Measurements from ENCODE around the gene VASH1.
A peak's percentile ranks its signal among the peaks of the same experiment; 100 is the strongest.

Gene VASH1

GRCh38 chr14:76773188-76773885 is 12.1 kb downstream of the VASH1 start:
- DNase-seq (ENCODE audit: low read depth): peak; percentile 34
- TF ChIP-seq, protein P1, sequence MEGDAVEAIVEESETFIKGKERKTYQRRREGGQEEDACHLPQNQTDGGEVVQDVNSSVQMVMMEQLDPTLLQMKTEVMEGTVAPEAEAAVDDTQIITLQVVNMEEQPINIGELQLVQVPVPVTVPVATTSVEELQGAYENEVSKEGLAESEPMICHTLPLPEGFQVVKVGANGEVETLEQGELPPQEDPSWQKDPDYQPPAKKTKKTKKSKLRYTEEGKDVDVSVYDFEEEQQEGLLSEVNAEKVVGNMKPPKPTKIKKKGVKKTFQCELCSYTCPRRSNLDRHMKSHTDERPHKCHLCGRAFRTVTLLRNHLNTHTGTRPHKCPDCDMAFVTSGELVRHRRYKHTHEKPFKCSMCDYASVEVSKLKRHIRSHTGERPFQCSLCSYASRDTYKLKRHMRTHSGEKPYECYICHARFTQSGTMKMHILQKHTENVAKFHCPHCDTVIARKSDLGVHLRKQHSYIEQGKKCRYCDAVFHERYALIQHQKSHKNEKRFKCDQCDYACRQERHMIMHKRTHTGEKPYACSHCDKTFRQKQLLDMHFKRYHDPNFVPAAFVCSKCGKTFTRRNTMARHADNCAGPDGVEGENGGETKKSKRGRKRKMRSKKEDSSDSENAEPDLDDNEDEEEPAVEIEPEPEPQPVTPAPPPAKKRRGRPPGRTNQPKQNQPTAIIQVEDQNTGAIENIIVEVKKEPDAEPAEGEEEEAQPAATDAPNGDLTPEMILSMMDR (conservative IDR thresholded peaks at IDR 0.05; ENCODE audit: low read depth, low read length): peak; percentile 13
- no peak overlapping the region for H3K4me3 ChIP-seq (ENCODE audit: low read length)

DNA sequence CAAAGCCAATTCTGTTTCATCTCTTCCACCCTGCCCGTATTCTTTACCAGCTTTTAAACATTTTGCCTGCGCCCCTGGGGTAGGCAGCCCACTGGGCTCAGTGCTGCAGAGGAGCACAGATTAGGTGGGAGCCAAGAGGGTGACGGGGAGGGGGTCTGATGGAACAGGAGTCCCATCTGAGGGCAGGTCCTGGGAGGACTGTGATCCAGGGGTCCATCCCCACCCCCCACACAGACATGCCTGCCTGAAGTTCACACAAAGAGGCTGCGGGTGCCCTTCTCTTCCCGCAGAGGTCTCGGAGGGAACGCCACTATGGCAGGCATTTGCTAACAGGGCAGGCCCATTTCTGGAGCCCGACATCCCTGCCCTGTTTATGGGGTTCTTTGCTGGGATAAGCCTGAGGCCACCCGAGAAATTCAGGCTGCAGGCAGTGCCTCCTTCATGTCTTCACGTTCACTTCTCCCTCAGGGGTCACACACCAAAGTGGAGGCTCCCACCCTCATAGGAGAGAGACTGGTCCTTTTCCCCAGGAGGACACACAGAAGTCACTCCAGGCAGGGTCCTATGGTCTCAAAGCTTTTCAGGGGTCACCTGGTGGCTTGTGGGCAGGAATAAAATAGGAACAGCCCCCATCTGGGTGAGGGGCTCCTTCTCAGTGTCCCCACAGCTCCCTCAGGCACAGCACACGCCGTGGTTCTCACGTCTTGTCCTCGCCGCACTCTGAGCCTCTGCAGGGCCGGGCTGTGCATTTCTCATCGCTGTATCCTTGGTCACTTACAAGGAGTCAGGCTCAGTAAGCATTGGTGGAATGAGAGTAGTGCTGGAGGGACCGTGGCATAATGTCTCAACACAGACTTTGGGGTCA is 12.9 kb downstream of the VASH1 start:
- no peak for DNase-seq (ENCODE audit: low read depth)
- TF ChIP-seq, protein P1 (conservative IDR thresholded peaks at IDR 0.05; ENCODE audit: low read depth, low read length): no peak
- H3K4me3 ChIP-seq (ENCODE audit: low read length): no peak overlapping the region

DNA sequence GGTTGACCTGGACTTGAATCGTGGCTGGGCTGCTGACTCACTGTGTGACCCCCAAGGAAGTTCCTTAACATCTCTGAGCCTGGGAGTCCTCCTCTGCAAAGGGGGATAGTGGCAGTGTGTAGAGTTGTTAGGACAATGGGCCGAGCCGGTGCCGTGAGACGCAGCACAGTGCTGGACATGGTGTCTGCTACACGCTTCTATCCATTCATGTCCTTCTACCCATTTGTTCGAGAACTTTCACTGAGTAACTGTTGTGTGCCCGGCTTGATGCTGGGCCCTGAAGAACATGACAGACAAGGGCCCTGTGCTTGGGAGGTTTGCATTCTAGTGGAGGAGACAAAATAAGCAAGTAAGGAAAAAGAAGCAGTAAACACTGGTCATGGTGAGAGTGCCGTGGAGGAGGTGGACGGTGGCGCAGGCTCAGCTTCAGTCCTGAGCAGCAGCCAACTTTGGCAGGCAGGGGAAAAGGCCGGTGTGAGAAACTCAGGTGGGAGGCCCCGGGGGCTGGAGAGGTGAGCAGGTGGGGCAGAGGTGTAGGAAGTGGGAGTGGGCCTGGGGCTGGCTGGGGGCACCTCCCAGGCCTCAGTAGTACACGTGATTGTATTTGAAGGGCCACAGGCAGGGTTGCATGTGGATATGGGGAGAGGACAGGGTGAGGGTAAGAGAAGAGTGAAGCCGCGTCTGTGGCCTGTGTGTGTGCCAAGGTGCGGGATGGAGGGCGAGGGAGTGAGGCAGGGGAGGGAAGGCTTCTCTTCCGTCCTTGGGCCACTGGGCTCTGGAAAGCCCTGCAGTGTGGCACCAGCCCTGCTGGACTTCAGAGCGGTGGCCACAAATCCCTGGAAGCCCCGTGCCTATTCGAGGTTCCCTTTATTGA is 13.8 kb downstream of the VASH1 start:
- no peak for DNase-seq (ENCODE audit: low read depth)
- H3K4me3 ChIP-seq (ENCODE audit: low read length): no peak overlapping the region
- TF ChIP-seq, protein P1 (conservative IDR thresholded peaks at IDR 0.05; ENCODE audit: low read depth, low read length): no peak

DNA sequence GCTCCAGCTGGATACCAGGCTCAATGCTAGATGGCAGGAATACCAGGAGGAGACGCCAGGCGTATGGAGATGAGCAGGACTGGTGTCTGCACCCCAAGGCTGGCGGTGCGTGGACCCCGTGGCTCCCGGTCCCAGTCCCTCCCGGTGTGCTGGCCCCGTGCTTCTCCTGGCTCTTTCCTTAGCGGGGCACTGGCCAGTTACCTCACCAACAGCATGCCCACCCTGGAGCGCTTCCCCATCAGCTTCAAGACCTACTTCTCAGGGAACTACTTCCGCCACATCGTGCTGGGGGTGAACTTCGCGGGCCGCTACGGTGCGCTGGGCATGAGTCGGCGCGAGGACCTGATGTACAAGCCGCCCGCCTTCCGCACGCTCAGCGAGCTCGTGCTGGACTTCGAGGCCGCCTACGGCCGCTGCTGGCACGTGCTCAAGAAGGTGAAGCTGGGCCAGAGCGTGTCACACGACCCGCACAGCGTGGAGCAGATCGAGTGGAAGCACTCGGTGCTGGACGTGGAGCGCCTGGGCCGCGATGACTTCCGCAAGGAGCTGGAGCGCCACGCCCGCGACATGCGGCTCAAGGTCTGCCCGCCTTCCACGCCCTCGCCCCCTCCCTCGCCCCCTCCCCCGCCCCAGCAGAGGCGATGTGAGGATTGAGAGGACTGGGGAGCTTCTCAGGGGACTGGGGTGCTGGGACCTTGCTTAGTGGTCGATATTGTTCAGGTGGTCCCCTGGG is 14.6 kb downstream of the VASH1 start:
- H3K4me3 ChIP-seq (ENCODE audit: low read length): no peak overlapping the region
- no peak for DNase-seq (ENCODE audit: low read depth)
- TF ChIP-seq, protein P1 (conservative IDR thresholded peaks at IDR 0.05; ENCODE audit: low read depth, low read length): no peak

DNA sequence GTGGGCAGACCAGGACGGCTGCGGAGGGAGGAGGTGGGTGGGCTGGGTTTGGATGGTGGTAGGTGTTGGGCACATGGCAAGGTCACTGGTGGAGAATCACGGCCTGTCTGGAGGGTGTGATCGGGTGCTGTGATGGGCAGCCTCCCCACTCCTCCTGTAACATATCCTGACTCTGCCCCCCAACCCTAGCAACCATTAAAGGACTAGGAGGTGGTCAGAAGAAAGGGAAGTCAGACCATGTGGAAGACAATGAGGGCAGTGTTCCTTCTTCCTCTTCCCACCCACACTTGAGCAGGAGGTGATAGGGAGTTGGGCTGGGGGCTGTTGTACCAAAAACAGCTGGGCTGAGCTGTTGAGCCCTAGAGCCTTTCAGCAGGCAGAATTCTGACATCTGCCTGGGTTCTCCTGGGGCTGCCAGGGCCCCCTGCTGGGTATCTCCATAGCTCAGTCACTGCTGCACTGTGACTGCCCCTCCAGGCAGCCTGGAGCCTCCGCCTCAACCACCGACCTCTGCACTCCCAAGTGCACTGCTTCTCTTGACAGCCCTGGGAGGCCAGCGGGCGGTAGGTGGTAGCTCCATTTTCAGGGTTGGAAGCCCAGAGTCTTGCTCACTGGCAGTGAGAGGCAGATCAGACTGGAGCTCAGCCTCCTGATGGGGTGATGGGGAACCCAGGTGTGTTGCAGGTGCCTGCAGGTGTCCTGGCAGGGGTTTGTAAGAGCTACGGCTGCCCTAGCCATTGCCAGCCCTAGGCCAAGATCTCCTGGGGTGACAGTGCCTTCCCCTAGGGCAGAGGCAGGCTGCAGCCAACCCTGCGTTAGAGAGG is 15.4 kb downstream of the VASH1 start:
- no peak for DNase-seq (ENCODE audit: low read depth)
- TF ChIP-seq, protein P1 (conservative IDR thresholded peaks at IDR 0.05; ENCODE audit: low read depth, low read length): no peak
- H3K4me3 ChIP-seq (ENCODE audit: low read length): no peak overlapping the region

GRCh38 chr14:76777721-76778120 is 16.5 kb downstream of the VASH1 start:
- DNase-seq (ENCODE audit: low read depth): no peak
- no peak overlapping the region for H3K4me3 ChIP-seq (ENCODE audit: low read length)
- TF ChIP-seq, protein P1 (conservative IDR thresholded peaks at IDR 0.05; ENCODE audit: low read depth, low read length): no peak
